ENCODE measurements around the gene PRAME. TPM values are rescaled to one million over a fixed set of nuclear protein-coding genes. Genes with fewer than 3 reads are reported as not detected.

PRAME gene
- total and polyA plus RNA-seq, 10 donors, result 0.04 to 0.24 (median 0.12) TPM; not detected in 6

GRCh38 chr22:22545084-22545483 lies 14.0 kb downstream of the PRAME start:
- intact Hi-C loops (cut with DNase I; ENCODE audit: low total_unique reads), result no loop called here

GRCh38 chr22:22538226-22538989 lies 20.7 kb downstream of the PRAME start:
- WGBS, 5 donors, result 80 to 89% (median 83%) methylated on average over 7 of the region's 7 CpGs
- no peak for DNase-seq
- no peaks in the 10 kb centered on the region for H3K27me3 ChIP-seq (replicated peaks in 1 of 7)
- no peaks in the 10 kb centered on the region for H3K4me1 ChIP-seq
- no peaks in the 10 kb centered on the region for H3K36me3 ChIP-seq
- intact Hi-C loops (cut with DNase I; ENCODE audit: low total_unique reads), result no loop called here
- no peak overlapping the region for H3K4me3 ChIP-seq
- H3K9me3 ChIP-seq, result peaks cover 0 to 3% (median 0%) of the 10 kb centered on the region in 8 donors
- no peak overlapping the region for H3K27ac ChIP-seq
- TF ChIP-seq CTCF (IDR thresholded peaks at IDR 0.05 in 8 of 11, conservative IDR thresholded peaks at IDR 0.05 in 3 of 11) (no peak), POLR2A (IDR thresholded peaks at IDR 0.05) (no peak), POLR2AphosphoS5 (IDR thresholded peaks at IDR 0.05) (no peak)

More at GRCh38 chr22:22545084-22545483, 14.0 kb downstream of the PRAME start:
- TF ChIP-seq POLR2A (IDR thresholded peaks at IDR 0.05), result no peak
- TF ChIP-seq POLR2AphosphoS5 (IDR thresholded peaks at IDR 0.05), result no peak
- no peak for TF ChIP-seq CTCF (IDR thresholded peaks at IDR 0.05 in 8 of 11, conservative IDR thresholded peaks at IDR 0.05 in 3 of 11)
- no peak for DNase-seq
- 81 to 100% (median 92%) methylated on average over 2 of the region's 2 CpGs for WGBS, 5 donors
- Histone ChIP-seq H3K36me3 (no peaks in the 10 kb centered on the region), H3K27me3 (replicated peaks in 1 of 7) (peaks cover 0 to 3% (median 0%) of the 10 kb centered on the region in 7 donors), H3K27ac (no peak overlapping the region), H3K9me3 (peaks cover 0 to 2% (median 0%) of the 10 kb centered on the region in 8 donors), H3K4me3 (no peak overlapping the region), H3K4me1 (no peaks in the 10 kb centered on the region)

- 24 to 71% (median 54%) methylated on average over 1 of the region's 1 CpG for WGBS, 5 donors
- Histone ChIP-seq H3K27me3 (replicated peaks in 1 of 7) (no peaks in the 10 kb centered on the region), H3K27ac (no peak overlapping the region), H3K36me3 (no peaks in the 10 kb centered on the region), H3K9me3 (peaks cover 0 to 3% (median 0%) of the 10 kb centered on the region in 8 donors), H3K4me3 (no peak overlapping the region), H3K4me1 (no peaks in the 10 kb centered on the region)
- DNase-seq, result no peak
- intact Hi-C loops (cut with DNase I; ENCODE audit: low total_unique reads), result no loop called here
- no peak for TF ChIP-seq CTCF (IDR thresholded peaks at IDR 0.05 in 8 of 11, conservative IDR thresholded peaks at IDR 0.05 in 3 of 11)
- TF ChIP-seq POLR2AphosphoS5 (IDR thresholded peaks at IDR 0.05), result no peak
- TF ChIP-seq POLR2A (IDR thresholded peaks at IDR 0.05), result no peak
Measured at GRCh38 chr22:22536916-22537315, 22.1 kb downstream of the PRAME start.

GRCh38 chr22:22536515-22536914 lies 22.6 kb downstream of the PRAME start:
- Histone ChIP-seq H3K4me1 (no peaks in the 10 kb centered on the region), H3K36me3 (no peaks in the 10 kb centered on the region), H3K27ac (no peak overlapping the region), H3K27me3 (replicated peaks in 1 of 7) (no peaks in the 10 kb centered on the region), H3K9me3 (peaks cover 0 to 3% (median 0%) of the 10 kb centered on the region in 8 donors), H3K4me3 (no peak overlapping the region)
- 69 to 91% (median 81%) methylated on average over 6 of the region's 6 CpGs for WGBS, 5 donors
- DNase-seq, result no peak
- intact Hi-C loops (cut with DNase I; ENCODE audit: low total_unique reads), result no loop called here
- TF ChIP-seq CTCF (IDR thresholded peaks at IDR 0.05 in 8 of 11, conservative IDR thresholded peaks at IDR 0.05 in 3 of 11) (no peak), POLR2AphosphoS5 (IDR thresholded peaks at IDR 0.05) (no peak), POLR2A (IDR thresholded peaks at IDR 0.05) (no peak)
